Endothelial cell of umbilical vein (primary cell): Measurements from ENCODE around the gene COL18A1. TPM values are rescaled to one million over a fixed set of nuclear protein-coding genes. Genes with fewer than 3 reads are reported as not detected.

Experiments
- BruUV-seq: library from RNA; stranded (reverse); fragments of 400-500 nt; replicated peaks from 2 replicates; lab custom pipeline; 2021; lab: Mats Ljungman, UMichigan
- CTCF ChIA-PET: fragments of 300-600, 350-600 bp; sonication (Branson Sonifier 250); formaldehyde crosslinking; loops from one replicate; lab custom pipeline; 2021; ENCODE audit warnings: antibody characterized with exemption, inconsistent platforms; lab: Charles Lee
- POLR2A ChIA-PET: fragments of 300-600, 350-600 bp; sonication (Branson Sonifier 250); formaldehyde crosslinking; loops from one replicate; lab custom pipeline; 2021; ENCODE audit warnings: antibody characterized with exemption, inconsistent platforms; lab: Charles Lee
- DNase-seq: peaks from one replicate; pipeline ENCODE4 v3.0.0-alpha.2; 2011; ENCODE audit warnings: low read depth, low spot score
- FAIRE-seq: peaks from 2 replicates; lab custom pipeline; 2011; peaks lifted over from hg19 to GRCh38; lab: Jason Lieb, UNC
- H2AFZ ChIP-seq: 2 replicates; pipeline ENCODE4 v1.6.0; 2012; ENCODE audit warnings: low read depth, low read length, control low read depth, inconsistent platforms
- H3K27ac ChIP-seq: 2 replicates; pipeline ENCODE4 v1.5.1; 2011; ENCODE audit warnings: low read depth, mild to moderate bottlenecking, control low read depth, low read length, moderate library complexity; ENCODE audit not compliant: insufficient read depth
- H3K27me3 ChIP-seq, 2 experiments: 2 replicates each; pipeline versions ENCODE4 v1.6.0 to v1.6.1; 2011; ENCODE audit warnings: low read length in 2 of 2, mixed read lengths in 1 of 2; ENCODE audit not compliant: control insufficient read depth in 2 of 2, insufficient read depth in 2 of 2
- H3K36me3 ChIP-seq, 2 experiments: 2 replicates in 1 of 2; 3 replicates in 1 of 2; pipeline ENCODE4 v1.5.1; 2011; ENCODE audit warnings: low read length in 2 of 2, mild to moderate bottlenecking in 1 of 2, moderate library complexity in 1 of 2; ENCODE audit not compliant: control insufficient read depth in 2 of 2, insufficient read depth in 2 of 2; ENCODE audit errors: extremely low read depth in 1 of 2
- H3K4me1 ChIP-seq: 3 replicates; pipeline ENCODE4 v1.5.1; 2011; ENCODE audit warnings: mild to moderate bottlenecking, low read length; ENCODE audit not compliant: control insufficient read depth, insufficient read depth; ENCODE audit errors: extremely low read depth
- H3K4me2 ChIP-seq: 2 replicates; pipeline ENCODE4 v1.6.1; 2011; ENCODE audit warnings: low read length, control low read depth, mixed read lengths; ENCODE audit not compliant: insufficient read depth
- H3K4me3 ChIP-seq, 3 experiments: fragments of 200-600 bp in 1 of 3; sonication (generic), shearing (Covaris generic) in 1 of 3; replicated peaks in 1 of 3; 2 replicates each; pipeline ENCODE4 v1.5.1; 2011 to 2016; ENCODE audit warnings: control low read depth in 3 of 3, low read length in 3 of 3, mild to moderate bottlenecking in 2 of 3, inconsistent platforms in 1 of 3, low read depth in 1 of 3, moderate library complexity in 1 of 3; ENCODE audit not compliant: insufficient read depth in 1 of 3
- H3K79me2 ChIP-seq: 2 replicates; pipeline ENCODE4 v1.6.0; 2012; ENCODE audit warnings: low read length, inconsistent platforms; ENCODE audit not compliant: control insufficient read depth, insufficient read depth
- H3K9ac ChIP-seq: replicated peaks from 2 replicates; pipeline ENCODE3; 2011; ENCODE audit warnings: low read length, control low read depth; ENCODE audit not compliant: insufficient read depth; ENCODE audit errors: extremely low read depth
- H3K9me1 ChIP-seq: replicated peaks from 3 replicates; pipeline ENCODE4 v1.6.0; 2011; ENCODE audit warnings: mild to moderate bottlenecking, low read length; ENCODE audit not compliant: control insufficient read depth, insufficient read depth; ENCODE audit errors: extremely low read depth
- H3K9me3 ChIP-seq: replicated peaks from 2 replicates; pipeline ENCODE4 v1.5.1; 2012; ENCODE audit warnings: low read length, inconsistent platforms; ENCODE audit not compliant: control insufficient read depth, insufficient read depth
- H4K20me1 ChIP-seq: replicated peaks from 2 replicates; pipeline ENCODE3; 2011; ENCODE audit warnings: mild to moderate bottlenecking, low read length; ENCODE audit not compliant: control insufficient read depth, insufficient read depth; ENCODE audit errors: extremely low read depth
- EZH2 ChIP-seq: IDR thresholded peaks from 2 replicates; pipeline ENCODE4 v1.6.1; 2012; ENCODE audit warnings: borderline replicate concordance, low read depth, mild to moderate bottlenecking, moderate library complexity, low read length, inconsistent platforms; ENCODE audit not compliant: severe bottlenecking
- FOS ChIP-seq: IDR thresholded peaks from 2 replicates; pipeline ENCODE4 v1.6.1; 2011; ENCODE audit warnings: mild to moderate bottlenecking, low read length, moderate library complexity, borderline replicate concordance; ENCODE audit not compliant: insufficient read depth
- GATA2 ChIP-seq: IDR thresholded peaks from 2 replicates; pipeline ENCODE4 v1.7.0; 2011; ENCODE audit warnings: low read depth, mild to moderate bottlenecking, moderate library complexity, mixed read lengths, low read length; ENCODE audit not compliant: insufficient read length, insufficient read depth
- JUN ChIP-seq: IDR thresholded peaks from 2 replicates; pipeline ENCODE4 v1.6.1; 2011; ENCODE audit warnings: borderline replicate concordance, low read depth; ENCODE audit not compliant: insufficient read length, insufficient read depth
- MYC ChIP-seq: IDR thresholded peaks from one replicate; pipeline ENCODE4 v1.6.1; 2011; ENCODE audit warnings: mild to moderate bottlenecking, low read depth, low read length
- POLR2A ChIP-seq: IDR thresholded peaks from 2 replicates; pipeline ENCODE4 v1.6.1; 2012; ENCODE audit warnings: low read depth, mild to moderate bottlenecking, control low read depth, low read length
- POLR2AphosphoS5 ChIP-seq: IDR thresholded peaks from 2 replicates; pipeline ENCODE4 v1.6.1; 2012; ENCODE audit warnings: low read depth, mild to moderate bottlenecking, control low read depth, low read length, moderate library complexity; ENCODE audit not compliant: insufficient read depth
- dilution Hi-C: fragments of 300-500 bp; cut with MboI; formaldehyde crosslinking; loops from one replicate; pipeline ENCODE4 v1.15.0; 2019; ENCODE audit warnings: low sequenced_read_pairs; ENCODE audit not compliant: extremely low pct_ligation_motif_present
- intact Hi-C: fragments of 100-400 bp; cut with micrococcal nuclease; formaldehyde crosslinking; loops from one replicate; pipeline ENCODE4 v1.10.0; 2022
- polyA plus RNA-seq, 4 experiments: library from polyadenylated mRNA; depleted of rRNA in 3 of 4; stranded (reverse) in 3 of 4; unstranded in 1 of 4; fragments of >200 nt; gene quantifications; 2 replicates each; pipeline versions ENCODE4 v1.2.1 to v1.2.3, GENCODE V29; 2011 to 2012; ENCODE audit warnings: missing spikeins in 1 of 4
- total RNA-seq: library from RNA; stranded (reverse); gene quantifications from 2 replicates; pipeline ENCODE4 v1.2.3, GENCODE V29; 2021
- TF ChIP-seq, protein P1 (sequence below): IDR thresholded peaks from 2 replicates; pipeline ENCODE4 v1.6.1; 2011; ENCODE audit not compliant: insufficient read depth, insufficient read length
- TF ChIP-seq, protein P2 (sequence below), 2 donors: IDR thresholded peaks; 1 replicate in 1 of 2; 2 replicates in 1 of 2; pipeline ENCODE4 v1.5.1; 2011; ENCODE audit warnings: low read length in 2 of 2, mild to moderate bottlenecking in 2 of 2, moderate library complexity in 2 of 2, control low read depth in 1 of 2, inconsistent platforms in 1 of 2, low read depth in 1 of 2; ENCODE audit not compliant: insufficient read depth in 1 of 2; ENCODE audit errors: extremely low read depth in 1 of 2

Gene COL18A1
- total and polyA plus RNA-seq, 2 donors (not counting 3 experiments of a cell fraction or from before 2014, with no cell fraction given), result 198 to 252 TPM

DNA sequence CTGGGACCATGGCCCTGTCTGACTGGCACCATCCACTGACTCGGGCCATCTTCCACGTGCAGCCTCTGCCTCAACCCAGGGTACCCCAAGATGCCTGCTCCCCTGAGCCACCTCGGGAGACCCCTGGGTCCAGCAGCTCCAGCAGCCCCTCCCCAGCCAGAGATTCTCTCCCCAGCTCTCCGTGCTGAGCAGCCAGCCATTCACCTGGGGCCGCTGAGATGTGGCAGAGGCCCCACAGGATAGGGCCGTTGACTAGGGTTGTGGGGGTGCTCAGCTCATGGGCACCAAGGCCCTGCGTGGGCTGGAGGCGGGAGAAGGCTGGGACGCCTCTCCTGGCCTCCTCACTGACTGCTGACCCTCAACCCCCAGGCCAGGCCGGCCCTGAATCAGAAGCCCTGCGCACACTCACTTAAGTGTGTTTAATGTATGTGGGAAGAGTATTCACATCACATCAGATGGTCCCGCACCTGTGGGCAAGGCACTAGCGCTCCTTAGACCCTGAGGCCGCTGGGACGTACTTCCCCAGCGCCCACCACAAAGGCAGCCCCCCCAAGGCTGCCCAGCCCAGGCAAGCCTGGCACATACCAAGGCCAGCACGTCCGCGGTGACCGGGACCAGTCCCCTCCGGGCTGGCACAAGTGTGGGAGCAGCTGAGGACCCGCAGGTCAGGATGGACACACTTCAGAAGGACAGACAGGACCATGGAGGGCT, 109.5 kb downstream of the COL18A1 start:
- Histone ChIP-seq H3K27ac (no peak overlapping the region), H4K20me1 (no peaks in the 10 kb centered on the region), H3K4me3 (no peak overlapping the region), H3K27me3 (no peaks in the 10 kb centered on the region), H3K36me3 (peaks cover 4 to 19% of the 10 kb centered on the region in 2 experiments), H3K4me1 (peaks cover 21% of the 10 kb centered on the region), H3K79me2 (peaks cover 3% of the 10 kb centered on the region), H2AFZ (no peak overlapping the region), H3K9ac (no peak overlapping the region), H3K4me2 (no peak overlapping the region), H3K9me3 (no peaks in the 10 kb centered on the region), H3K9me1 (no peaks in the 10 kb centered on the region)
- no peak for DNase-seq
- POLR2A ChIA-PET, result no interaction called here
- TF ChIP-seq GATA2 (no peak), EZH2 (no peak), MYC (no peak), POLR2A (no peak), FOS (no peak), JUN (no peak), POLR2AphosphoS5 (no peak)
- TF ChIP-seq, protein P1, sequence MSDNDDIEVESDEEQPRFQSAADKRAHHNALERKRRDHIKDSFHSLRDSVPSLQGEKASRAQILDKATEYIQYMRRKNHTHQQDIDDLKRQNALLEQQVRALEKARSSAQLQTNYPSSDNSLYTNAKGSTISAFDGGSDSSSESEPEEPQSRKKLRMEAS, result no peak
- TF ChIP-seq, protein P2, sequence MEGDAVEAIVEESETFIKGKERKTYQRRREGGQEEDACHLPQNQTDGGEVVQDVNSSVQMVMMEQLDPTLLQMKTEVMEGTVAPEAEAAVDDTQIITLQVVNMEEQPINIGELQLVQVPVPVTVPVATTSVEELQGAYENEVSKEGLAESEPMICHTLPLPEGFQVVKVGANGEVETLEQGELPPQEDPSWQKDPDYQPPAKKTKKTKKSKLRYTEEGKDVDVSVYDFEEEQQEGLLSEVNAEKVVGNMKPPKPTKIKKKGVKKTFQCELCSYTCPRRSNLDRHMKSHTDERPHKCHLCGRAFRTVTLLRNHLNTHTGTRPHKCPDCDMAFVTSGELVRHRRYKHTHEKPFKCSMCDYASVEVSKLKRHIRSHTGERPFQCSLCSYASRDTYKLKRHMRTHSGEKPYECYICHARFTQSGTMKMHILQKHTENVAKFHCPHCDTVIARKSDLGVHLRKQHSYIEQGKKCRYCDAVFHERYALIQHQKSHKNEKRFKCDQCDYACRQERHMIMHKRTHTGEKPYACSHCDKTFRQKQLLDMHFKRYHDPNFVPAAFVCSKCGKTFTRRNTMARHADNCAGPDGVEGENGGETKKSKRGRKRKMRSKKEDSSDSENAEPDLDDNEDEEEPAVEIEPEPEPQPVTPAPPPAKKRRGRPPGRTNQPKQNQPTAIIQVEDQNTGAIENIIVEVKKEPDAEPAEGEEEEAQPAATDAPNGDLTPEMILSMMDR (IDR thresholded peaks at IDR 0.05; ENCODE audit: extremely low read depth in 1 of 2, insufficient read depth in 1 of 2, low read depth in 1 of 2, low read length in 2 of 2), result no peak
- intact Hi-C loops, result no loop called here
- no TSS peak for BruUV-seq
- dilution Hi-C loops, result no loop called here
- CTCF ChIA-PET, result no interaction called here
- no peak for FAIRE-seq
